ENCODE results near the gene C1orf232. TPM values are rescaled to one million over a fixed set of nuclear protein-coding genes. Genes with fewer than 3 reads are reported as not detected.

C1orf232 gene
- polyA plus RNA-seq, 1 experiment, result not detected

- Histone ChIP-seq H3K36me3 (ENCODE audit: control insufficient read depth, insufficient read depth, low read length) (no peaks in the 10 kb centered on the region), H3K4me3 (ENCODE audit: low read depth, low read length) (no peak overlapping the region), H3K27me3 (ENCODE audit: control insufficient read depth, insufficient read depth, low read length) (peaks cover 6% of the 10 kb centered on the region)
- ChIA-PET CTCF (interaction anchor here (1.1 to 9.7 kb wide), 5 partner anchors 14 to 108 kb away, joined by 4 to 129 read pairs (median 76); no protein-coding TSS in a partner anchor), POLR2A (no interaction called here)
- DNase-seq (ENCODE audit: low read depth), result no peak
- no peak for TF ChIP-seq CTCF (IDR thresholded peaks at IDR 0.05; ENCODE audit: insufficient read depth, low read depth, low read length)
These were observed 26.6 kb downstream of the C1orf232 start for GRCh38 chr1:26142159-26142558.

GRCh38 chr1:26138974-26139558 lies 29.7 kb downstream of the C1orf232 start:
- Histone ChIP-seq H3K27me3 (ENCODE audit: control insufficient read depth, insufficient read depth, low read length) (no peaks in the 10 kb centered on the region), H3K36me3 (ENCODE audit: control insufficient read depth, insufficient read depth, low read length) (no peaks in the 10 kb centered on the region), H3K4me3 (ENCODE audit: low read depth, low read length) (no peak overlapping the region)
- no peak for TF ChIP-seq CTCF (IDR thresholded peaks at IDR 0.05; ENCODE audit: insufficient read depth, low read depth, low read length)
- ChIA-PET POLR2A (no interaction called here), CTCF (interaction anchor here (0.7 to 9.7 kb wide), 9 partner anchors 11 to 105 kb away, joined by 3 to 90 read pairs (median 4); no protein-coding TSS in a partner anchor)
- DNase-seq (ENCODE audit: low read depth), result no peak

GRCh38 chr1:26134466-26134865 lies 34.3 kb downstream of the C1orf232 start:
- ChIA-PET CTCF (no interaction called here), POLR2A (no interaction called here)
- Histone ChIP-seq H3K36me3 (ENCODE audit: control insufficient read depth, insufficient read depth, low read length) (no peaks in the 10 kb centered on the region), H3K4me3 (ENCODE audit: low read depth, low read length) (no peak overlapping the region), H3K27me3 (ENCODE audit: control insufficient read depth, insufficient read depth, low read length) (peaks cover 4% of the 10 kb centered on the region)
- no peak for DNase-seq (ENCODE audit: low read depth)
- TF ChIP-seq CTCF (IDR thresholded peaks at IDR 0.05; ENCODE audit: insufficient read depth, low read depth, low read length), result no peak

GRCh38 chr1:26132834-26133167 lies 36.0 kb downstream of the C1orf232 start:
- Histone ChIP-seq H3K27me3 (ENCODE audit: control insufficient read depth, insufficient read depth, low read length) (peaks cover 5% of the 10 kb centered on the region), H3K36me3 (ENCODE audit: control insufficient read depth, insufficient read depth, low read length) (no peaks in the 10 kb centered on the region), H3K4me3 (ENCODE audit: low read depth, low read length) (no peak overlapping the region)
- no peak for TF ChIP-seq CTCF (IDR thresholded peaks at IDR 0.05; ENCODE audit: insufficient read depth, low read depth, low read length)
- no peak for DNase-seq (ENCODE audit: low read depth)
- ChIA-PET POLR2A (no interaction called here), CTCF (interaction anchor here (1.8 kb wide), 1 partner anchor 12 kb away, joined by 18 read pairs; no protein-coding TSS in a partner anchor)

GRCh38 chr1:26132128-26132833 lies 36.5 kb downstream of the C1orf232 start:
- Histone ChIP-seq H3K4me3 (ENCODE audit: low read depth, low read length) (no peak overlapping the region), H3K36me3 (ENCODE audit: control insufficient read depth, insufficient read depth, low read length) (no peaks in the 10 kb centered on the region), H3K27me3 (ENCODE audit: control insufficient read depth, insufficient read depth, low read length) (peaks cover 5% of the 10 kb centered on the region)
- no peak for TF ChIP-seq CTCF (IDR thresholded peaks at IDR 0.05; ENCODE audit: insufficient read depth, low read depth, low read length)
- CTCF ChIA-PET, result interaction anchor here (1.8 kb wide), 1 partner anchor 12 kb away, joined by 18 read pairs; no protein-coding TSS in a partner anchor
- DNase-seq (ENCODE audit: low read depth), result no peak
- POLR2A ChIA-PET, result no interaction called here
